ENCODE results near the gene ZNF827.

The ZNF827 gene

GRCh38 chr4:145805490-145805889, 133.1 kb downstream of the ZNF827 start:
- no peak for TF ChIP-seq CTCF (IDR thresholded peaks at IDR 0.05)
- H3K4me1 ChIP-seq (ENCODE audit: control insufficient read depth in 1 of 2, insufficient read depth in 1 of 2, low read depth in 1 of 2, low read length in 1 of 2) = peaks cover 0 to 2% of the 10 kb centered on the region in 2 experiments

GRCh38 chr4:145804116-145804515, 134.5 kb downstream of the ZNF827 start:
- no peak for TF ChIP-seq CTCF (IDR thresholded peaks at IDR 0.05)
- H3K4me3 ChIP-seq (ENCODE audit: low read depth in 1 of 2, low read length in 1 of 2) = no peak overlapping the region
- no peaks in the 10 kb centered on the region for H3K9me3 ChIP-seq
- peaks cover 0 to 2% of the 10 kb centered on the region in 2 experiments for H3K4me1 ChIP-seq (ENCODE audit: control insufficient read depth in 1 of 2, insufficient read depth in 1 of 2, low read depth in 1 of 2, low read length in 1 of 2)
- H3K36me3 ChIP-seq = no peaks in the 10 kb centered on the region
- H3K27ac ChIP-seq = no peak overlapping the region
- no peaks in the 10 kb centered on the region for H3K27me3 ChIP-seq

More at GRCh38 chr4:145805490-145805889, 133.1 kb downstream of the ZNF827 start:
- H3K36me3 ChIP-seq = no peaks in the 10 kb centered on the region
- peak overlapping the region; percentile 40 for H3K27ac ChIP-seq
- H3K4me3 ChIP-seq (ENCODE audit: low read depth in 1 of 2, low read length in 1 of 2) = no peak overlapping the region
- H3K9me3 ChIP-seq = no peaks in the 10 kb centered on the region
- H3K27me3 ChIP-seq = no peaks in the 10 kb centered on the region

DNA sequence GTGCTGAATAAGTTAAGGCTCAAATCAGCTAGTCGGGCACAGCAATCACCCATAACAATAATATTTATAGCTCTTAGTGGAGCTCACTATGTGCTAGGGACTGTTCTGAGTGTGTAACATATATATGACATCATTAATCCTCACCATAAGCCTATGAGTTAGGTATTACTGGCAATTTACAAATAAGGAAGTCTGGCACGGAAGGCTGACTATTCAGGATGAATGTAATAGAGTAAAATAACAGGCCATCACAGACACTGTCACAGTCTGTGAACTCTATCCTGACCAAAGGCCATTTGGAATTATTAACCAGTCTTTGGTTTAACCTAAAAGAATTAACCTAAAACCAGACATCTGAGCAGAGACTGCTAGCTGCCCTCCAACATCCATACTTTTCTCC, 139.4 kb downstream of the ZNF827 start:
- no peak for TF ChIP-seq CTCF (IDR thresholded peaks at IDR 0.05)
- no peak overlapping the region for H3K27ac ChIP-seq
- no peak overlapping the region for H3K4me3 ChIP-seq (ENCODE audit: low read depth in 1 of 2, low read length in 1 of 2)
- no peaks in the 10 kb centered on the region for H3K36me3 ChIP-seq
- peaks cover 0 to 9% of the 10 kb centered on the region in 2 experiments for H3K4me1 ChIP-seq (ENCODE audit: control insufficient read depth in 1 of 2, insufficient read depth in 1 of 2, low read depth in 1 of 2, low read length in 1 of 2)
- H3K9me3 ChIP-seq = no peaks in the 10 kb centered on the region
- H3K27me3 ChIP-seq = no peaks in the 10 kb centered on the region

DNA sequence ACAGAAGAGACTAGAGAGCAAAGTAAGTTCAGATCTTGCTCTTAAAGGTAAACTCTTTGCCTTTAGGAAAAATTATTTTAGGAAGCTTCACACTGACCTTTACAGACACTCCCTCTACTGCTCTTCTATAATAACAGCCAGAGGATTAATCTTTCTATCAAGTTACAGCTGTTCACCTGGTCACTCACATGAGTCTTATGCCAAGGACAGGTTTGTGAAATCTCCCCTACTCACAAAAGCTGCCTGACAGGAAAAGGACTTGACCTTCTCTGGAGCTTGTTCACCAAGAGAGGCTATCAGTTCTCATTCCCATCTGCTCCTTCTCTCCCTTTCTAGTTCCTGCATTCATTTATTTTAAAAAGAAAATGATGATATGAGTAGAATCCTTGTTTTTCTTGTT, 141.3 kb downstream of the ZNF827 start:
- H3K4me1 ChIP-seq (ENCODE audit: control insufficient read depth in 1 of 2, insufficient read depth in 1 of 2, low read depth in 1 of 2, low read length in 1 of 2) = peaks cover 0 to 7% of the 10 kb centered on the region in 2 experiments
- no peak overlapping the region for H3K27ac ChIP-seq
- H3K27me3 ChIP-seq = no peaks in the 10 kb centered on the region
- no peaks in the 10 kb centered on the region for H3K36me3 ChIP-seq
- no peak for TF ChIP-seq CTCF (IDR thresholded peaks at IDR 0.05)
- no peaks in the 10 kb centered on the region for H3K9me3 ChIP-seq
- H3K4me3 ChIP-seq (ENCODE audit: low read depth in 1 of 2, low read length in 1 of 2) = no peak overlapping the region

- Histone ChIP-seq H3K4me1 (ENCODE audit: control insufficient read depth in 1 of 2, insufficient read depth in 1 of 2, low read depth in 1 of 2, low read length in 1 of 2) (peaks cover 0 to 7% of the 10 kb centered on the region in 2 experiments), H3K27me3 (no peaks in the 10 kb centered on the region), H3K4me3 (ENCODE audit: low read depth in 1 of 2, low read length in 1 of 2) (no peak overlapping the region), H3K9me3 (no peaks in the 10 kb centered on the region), H3K27ac (no peak overlapping the region), H3K36me3 (no peaks in the 10 kb centered on the region)
- TF ChIP-seq CTCF (IDR thresholded peaks at IDR 0.05) = no peak
Observed at GRCh38 chr4:145796346-145796745, 142.3 kb downstream of the ZNF827 start.

DNA sequence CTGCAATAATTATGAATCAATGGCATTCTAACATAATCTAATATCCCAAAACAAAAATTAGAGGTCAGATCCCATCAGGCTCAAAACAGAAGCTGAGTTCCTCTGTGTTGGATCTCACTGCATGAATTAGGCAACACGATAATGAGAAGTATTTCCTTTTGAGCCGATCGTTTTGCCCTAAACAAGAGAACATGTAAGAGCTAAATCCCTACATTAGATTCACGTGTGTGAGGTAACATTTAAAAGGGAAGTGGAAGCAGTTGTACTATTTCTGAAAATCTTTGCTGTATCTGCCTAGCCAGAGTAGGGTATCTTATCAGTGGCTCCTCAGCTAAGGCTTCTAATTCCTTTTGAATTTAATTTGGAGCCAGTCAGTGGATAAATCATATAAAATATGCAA, 143.1 kb downstream of the ZNF827 start:
- no peaks in the 10 kb centered on the region for H3K36me3 ChIP-seq
- peaks cover 0 to 7% of the 10 kb centered on the region in 2 experiments for H3K4me1 ChIP-seq (ENCODE audit: control insufficient read depth in 1 of 2, insufficient read depth in 1 of 2, low read depth in 1 of 2, low read length in 1 of 2)
- no peaks in the 10 kb centered on the region for H3K9me3 ChIP-seq
- no peak overlapping the region for H3K27ac ChIP-seq
- no peak for TF ChIP-seq CTCF (IDR thresholded peaks at IDR 0.05)
- H3K27me3 ChIP-seq = no peaks in the 10 kb centered on the region
- H3K4me3 ChIP-seq (ENCODE audit: low read depth in 1 of 2, low read length in 1 of 2) = no peak overlapping the region
